A549 (cell line): ENCODE results near the gene SUN2. TPM values are rescaled to one million over a fixed set of nuclear protein-coding genes. Genes with fewer than 3 reads are reported as not detected.

ENCODE experiments used
- ATAC-seq, 2 experiments: fragments of 200-7000 bp in 1 of 2; fragments of >200 bp in 1 of 2; cut with Nextera tagmentation in 1 of 2; cut with Tn5 transposase in 1 of 2; 3 replicates each; pipeline versions ENCODE4 v1.8.0 to v1.9.1; 2018 to 2020; ENCODE audit warnings: mild to moderate bottlenecking in 1 of 2, moderate library complexity in 1 of 2
- CTCF ChIA-PET: fragments of 300-600 bp; sonication (Branson Sonifier 250); formaldehyde crosslinking; extraction: SDS; loops from one replicate; lab custom pipeline; 2021; ENCODE audit warnings: antibody characterized with exemption, inconsistent platforms; lab: Yijun Ruan, JAX
- POLR2A ChIA-PET: fragments of 350-600 bp; formaldehyde crosslinking; extraction: SDS; loops from one replicate; lab custom pipeline; 2021; ENCODE audit warnings: antibody characterized with exemption, inconsistent platforms; lab: Yijun Ruan, JAX
- DNase-seq, 2 experiments: peaks; one replicate each; pipeline versions ENCODE4 v3.0.0 to v3.0.0-alpha.2; 2011 to 2016; ENCODE audit warnings: low read depth in 1 of 2, low spot score in 1 of 2
- FAIRE-seq: peaks from 2 replicates; lab custom pipeline; 2011; peaks lifted over from hg19 to GRCh38; lab: Jason Lieb, UNC
- H3K27ac ChIP-seq, 2 experiments: fragments of >200 bp; sonication (Bioruptor Twin); formaldehyde crosslinking; 3 replicates each; pipeline ENCODE4 v1.5.1; 2016 to 2017
- H3K4me1 ChIP-seq: fragments of >200 bp; sonication (Bioruptor Twin); formaldehyde crosslinking; 3 replicates; pipeline ENCODE4 v1.6.1; 2016
- H3K4me2 ChIP-seq: fragments of >200 bp; sonication (Bioruptor Twin); formaldehyde crosslinking; 3 replicates; pipeline ENCODE4 v1.6.1; 2016
- H3K4me3 ChIP-seq: fragments of >200 bp; sonication (Bioruptor Twin); formaldehyde crosslinking; 3 replicates; pipeline ENCODE4 v1.5.1; 2016
- H3K9me3 ChIP-seq: fragments of >200 bp; sonication (Bioruptor Twin); formaldehyde crosslinking; 3 replicates; pipeline ENCODE4 v1.6.1; 2016
- BHLHE40 ChIP-seq: IDR thresholded peaks from 2 replicates; pipeline ENCODE4 v1.6.1; 2012; ENCODE audit warnings: low read depth, low read length, inconsistent platforms
- E2F6 ChIP-seq: IDR thresholded peaks from 2 replicates; pipeline ENCODE4 v1.6.1; 2012; ENCODE audit warnings: low read depth, borderline replicate concordance
- EHF ChIP-seq: fragments of 250-450 bp; sonication (Bioruptor Pico); IDR thresholded peaks from 2 replicates; pipeline ENCODE4 v1.5.0; 2020; ENCODE audit warnings: mild to moderate bottlenecking
- EHMT2 ChIP-seq: fragments of 200-600 bp; sonication (generic); IDR thresholded peaks from 2 replicates; pipeline ENCODE4 v1.6.1; 2016; ENCODE audit warnings: antibody characterized with exemption, low read depth, mild to moderate bottlenecking, moderate library complexity
- ELK1 ChIP-seq: fragments of 150-350 bp; IDR thresholded peaks from 2 replicates; pipeline ENCODE4 v1.6.1; 2014; ENCODE audit warnings: low read depth, mild to moderate bottlenecking, low read length
- ESRRA ChIP-seq: fragments of 150-350 bp; IDR thresholded peaks from 2 replicates; pipeline ENCODE4 v1.6.1; 2014; ENCODE audit warnings: mild to moderate bottlenecking, low read length, borderline replicate concordance
- FOXS1 ChIP-seq: fragments of 250-450 bp; sonication (Bioruptor Pico); IDR thresholded peaks from 2 replicates; pipeline ENCODE4 v1.5.0; 2020; ENCODE audit warnings: mild to moderate bottlenecking, moderate library complexity
- HES2 ChIP-seq: fragments of >200 bp; sonication (Bioruptor Twin); formaldehyde crosslinking; IDR thresholded peaks from 2 replicates; pipeline ENCODE4 v1.6.1; 2016
- HMGXB4 ChIP-seq: fragments of 250-450 bp; sonication (Bioruptor Pico); IDR thresholded peaks from 2 replicates; pipeline ENCODE4 v1.5.0; 2021; ENCODE audit warnings: mild to moderate bottlenecking, moderate library complexity, borderline replicate concordance
- HOXB13 ChIP-seq: fragments of 250-450 bp; sonication (Bioruptor Pico); IDR thresholded peaks from 2 replicates; pipeline ENCODE4 v1.5.0; 2020; ENCODE audit warnings: low read depth, mild to moderate bottlenecking, moderate library complexity
- JUN ChIP-seq, 2 experiments: fragments of >200 bp; sonication (Bioruptor Twin); formaldehyde crosslinking; IDR thresholded peaks; 2 replicates in 1 of 2; 3 replicates in 1 of 2; pipeline ENCODE4 v1.6.1; 2016 to 2017
- MYC ChIP-seq: IDR thresholded peaks from 2 replicates; pipeline ENCODE4 v1.6.1; 2012; ENCODE audit warnings: mild to moderate bottlenecking, inconsistent platforms, low read length, improper control_type of control experiment, borderline replicate concordance
- NR3C1 ChIP-seq: fragments of >200 bp; sonication (Bioruptor Twin); formaldehyde crosslinking; IDR thresholded peaks from 3 replicates; pipeline ENCODE4 v1.6.1; 2017
- POLR2A ChIP-seq: IDR thresholded peaks from 2 replicates; pipeline ENCODE4 v1.6.1; 2012; ENCODE audit warnings: mild to moderate bottlenecking, low read length
- RFX5 ChIP-seq: fragments of 450-650 bp; IDR thresholded peaks from 2 replicates; pipeline ENCODE4 v1.7.1; 2014; ENCODE audit warnings: antibody characterized with exemption, mild to moderate bottlenecking, moderate library complexity
- SREBF2 ChIP-seq: fragments of 450-650 bp; IDR thresholded peaks from 2 replicates; pipeline ENCODE4 v1.6.1; 2014; ENCODE audit warnings: mild to moderate bottlenecking, moderate library complexity
- TP53 ChIP-seq: fragments of 250-450 bp; sonication (Bioruptor Pico); IDR thresholded peaks from 2 replicates; pipeline ENCODE4 v1.5.0; 2021; ENCODE audit warnings: mild to moderate bottlenecking, moderate library complexity
- ZSCAN20 ChIP-seq: fragments of 250-450 bp; sonication (Bioruptor Pico); IDR thresholded peaks from 2 replicates; pipeline ENCODE4 v1.8.0; 2022; ENCODE audit warnings: mild to moderate bottlenecking, moderate library complexity
- WGBS: methylation state at CpG from one replicate; pipeline ENCODE4 v1.1.6; 2017; ENCODE audit errors: missing lambda C conversion rate; 5-methylcytosine and 5-hydroxymethylcytosine counted together
- polyA plus RNA-seq, 4 experiments: library from polyadenylated mRNA; depleted of rRNA in 3 of 4; stranded (reverse); fragments of >200 nt; fragmentation: RNase III in 1 of 4; extraction: RNeasy Plus Mini Kit Qiagen cat#74134 plus additional on column Dnase treatment in 1 of 4; gene quantifications; 2 replicates in 3 of 4; 3 replicates in 1 of 4; pipeline ENCODE4 v1.2.3, GENCODE V29; 2011 to 2017

Gene SUN2
- polyA plus RNA-seq, 2 of the 4 experiments (the other 2 are of a cell fraction) = 12.6 to 24.0 TPM

- no peak for TF ChIP-seq ELK1
Measured at GRCh38 chr22:38770257-38770949, 14.6 kb upstream of the SUN2 start (continued).

GRCh38 chr22:38768036-38768435, 12.2 kb upstream of the SUN2 start:
- TF ChIP-seq NR3C1 (no peak), ZSCAN20 (CRISPR knock-in tag) (no peak), SREBF2 (no peak), TP53 (CRISPR knock-in tag) (no peak), JUN (IDR thresholded peaks at IDR 0.05) (no peak), HOXB13 (CRISPR knock-in tag) (no peak), FOXS1 (CRISPR knock-in tag) (no peak), ESRRA (no peak), BHLHE40 (no peak), HMGXB4 (CRISPR knock-in tag) (no peak), POLR2A (no peak), ELK1 (no peak)
- whole genome bisulfite sequencing = 90% methylated on average over 9 of the region's 11 CpGs
- no peak overlapping the region for H3K4me3 ChIP-seq
- DNase-seq = no peak
- H3K4me1 ChIP-seq = peaks cover 29% of the 10 kb centered on the region
- H3K27ac ChIP-seq = no peak overlapping the region
- ATAC-seq = no peak
- CTCF ChIA-PET = interaction anchor here (0.7 to 7.5 kb wide), 31 partner anchors 9 to 359 kb away, joined by 3 to 112 read pairs (median 10); partner anchors contain the start of genes CBX6, NPTXR and SUN2
- FAIRE-seq = no peak
- POLR2A ChIA-PET = interaction anchor here (3.0 kb wide), 1 partner anchor 76 kb away, joined by 35 read pairs; the partner anchor contains the start of gene NPTXR
- H3K4me2 ChIP-seq = no peak overlapping the region
- no peaks in the 10 kb centered on the region for H3K9me3 ChIP-seq

GRCh38 chr22:38767313-38767712, 11.5 kb upstream of the SUN2 start:
- ChIA-PET CTCF (interaction anchor here (0.6 to 7.5 kb wide), 24 partner anchors 10 to 359 kb away, joined by 3 to 112 read pairs (median 15); partner anchors contain the start of genes CBX6, NPTXR and SUN2), POLR2A (interaction anchor here (1.1 to 3.0 kb wide), 2 partner anchors 76 to 86 kb away, joined by 3 to 35 read pairs; partner anchors contain the start of genes NPTXR and TOMM22)
- Histone ChIP-seq H3K9me3 (no peaks in the 10 kb centered on the region), H3K4me1 (peaks cover 29% of the 10 kb centered on the region), H3K4me3 (no peak overlapping the region), H3K4me2 (no peak overlapping the region), H3K27ac (no peak overlapping the region)
- 83% methylated on average over 6 of the region's 9 CpGs for WGBS
- FAIRE-seq = no peak
- TF ChIP-seq HES2 = no peak
- no peak for TF ChIP-seq EHF (CRISPR knock-in tag)
- no peak for TF ChIP-seq POLR2A
- no peak for TF ChIP-seq MYC
- no peak for TF ChIP-seq E2F6
- no peak for TF ChIP-seq EHMT2
- TF ChIP-seq RFX5 = no peak
- ATAC-seq = no peak
- DNase-seq = no peak
